Omental fat pad (tissue), 4 donors: ENCODE results near the gene ZNF862. TPM values are rescaled to one million over a fixed set of nuclear protein-coding genes. Genes with fewer than 3 reads are reported as not detected.

Source experiments
- ATAC-seq: fragments of 150-250 bp; one replicate; pipeline ENCODE4 v1.9.1; 2016; ENCODE audit warnings: mild to moderate bottlenecking, moderate library complexity; ENCODE audit not compliant: low FRiP score
- DNase-seq: peaks from one replicate; pipeline ENCODE4 v3.0.0-alpha.2; 2019; ENCODE audit warnings: low spot score
- CTCF ChIP-seq, 3 donors: fragments of 450-650 bp; IDR thresholded peaks; one replicate each; pipeline ENCODE4 v1.5.1; 2016 to 2017; ENCODE audit warnings: antibody characterized with exemption in 3 of 3, mild to moderate bottlenecking in 3 of 3, moderate library complexity in 2 of 3
- total RNA-seq, 4 donors: library from RNA; depleted of rRNA; stranded (reverse); fragments of >200 nt; gene quantifications; one replicate each; pipeline ENCODE4 v1.1.0, GENCODE V29; 2016

ZNF862 gene
- total RNA-seq, 4 donors from 2014 or later, result 4.4 to 20.6 (median 10.4) TPM

DNA sequence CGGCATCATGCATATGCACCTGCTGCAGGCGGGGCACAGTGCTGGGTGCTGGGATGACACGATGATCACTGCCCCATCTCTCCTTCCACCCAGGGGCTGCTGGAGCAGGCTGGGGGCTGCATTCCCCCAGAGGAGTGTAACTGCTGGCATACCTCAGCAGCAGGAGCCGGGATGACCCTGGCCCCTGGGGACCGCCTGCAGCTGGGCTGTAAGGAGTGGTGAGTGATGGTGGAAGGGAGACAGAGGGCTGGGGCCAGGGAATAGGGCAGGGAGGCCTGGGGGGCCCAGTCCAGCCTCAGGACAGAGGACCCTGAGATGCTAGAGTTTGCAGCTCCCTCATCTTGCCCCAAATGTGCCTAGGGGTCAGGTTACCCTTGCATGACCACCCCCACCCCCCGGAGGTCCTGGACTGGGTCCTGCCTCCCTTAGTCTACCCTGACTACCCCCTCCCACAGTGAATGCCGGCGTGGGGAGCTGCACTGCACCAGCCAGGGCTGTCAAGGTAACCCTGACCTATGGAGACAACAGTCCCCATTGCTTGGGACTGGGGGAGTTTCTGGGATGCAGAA is 14.5 kb upstream of the ZNF862 start:
- TF ChIP-seq CTCF (IDR thresholded peaks at IDR 0.05), result no peak
- DNase-seq, result no peak
- ATAC-seq, result no peak

- ATAC-seq (no peak), DNase-seq (no peak)
- TF ChIP-seq CTCF (IDR thresholded peaks at IDR 0.05), result no peak
These were observed 13.9 kb upstream of the ZNF862 start for GRCh38 chr7:149824301-149824741.

DNA sequence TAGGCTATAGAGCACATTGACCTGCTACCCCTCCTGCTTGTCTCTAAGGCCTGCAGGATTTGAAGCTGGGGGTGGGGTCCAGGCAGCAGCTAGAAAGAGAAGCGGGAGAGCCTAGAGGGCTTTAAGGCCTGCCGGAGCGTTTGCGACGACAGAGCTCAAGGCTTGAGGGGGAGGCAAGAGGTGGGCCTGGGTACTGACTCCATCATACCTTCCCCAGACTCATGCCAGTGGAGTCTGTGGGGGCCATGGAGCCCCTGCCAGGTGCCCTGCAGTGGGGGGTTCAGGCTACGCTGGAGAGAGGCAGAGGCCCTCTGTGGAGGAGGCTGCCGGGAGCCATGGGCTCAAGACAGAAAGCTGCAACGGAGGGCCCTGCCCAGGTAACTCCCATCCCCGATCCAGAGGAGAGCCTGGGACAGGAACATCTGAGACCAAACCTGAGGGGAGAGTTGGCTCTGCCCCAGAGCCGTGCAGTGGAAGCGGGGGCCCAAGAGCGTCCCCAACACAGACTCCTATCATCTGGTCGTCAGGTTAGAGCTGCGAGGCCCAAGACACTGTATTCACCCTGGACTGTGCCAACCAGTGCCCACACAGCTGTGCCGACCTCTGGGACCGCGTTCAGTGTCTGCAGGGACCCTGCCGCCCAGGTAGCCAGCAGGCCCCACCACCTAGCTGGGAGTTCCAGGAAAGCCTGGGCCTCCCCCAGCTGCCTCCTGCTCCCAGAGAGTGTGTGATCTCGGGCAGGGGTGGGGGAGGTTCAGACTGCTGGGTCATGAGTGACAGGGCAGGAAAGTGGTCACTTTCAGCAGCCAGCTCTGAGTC is 13.2 kb upstream of the ZNF862 start:
- no peak for DNase-seq
- ATAC-seq, result no peak
- TF ChIP-seq CTCF (IDR thresholded peaks at IDR 0.05), result no peak

DNA sequence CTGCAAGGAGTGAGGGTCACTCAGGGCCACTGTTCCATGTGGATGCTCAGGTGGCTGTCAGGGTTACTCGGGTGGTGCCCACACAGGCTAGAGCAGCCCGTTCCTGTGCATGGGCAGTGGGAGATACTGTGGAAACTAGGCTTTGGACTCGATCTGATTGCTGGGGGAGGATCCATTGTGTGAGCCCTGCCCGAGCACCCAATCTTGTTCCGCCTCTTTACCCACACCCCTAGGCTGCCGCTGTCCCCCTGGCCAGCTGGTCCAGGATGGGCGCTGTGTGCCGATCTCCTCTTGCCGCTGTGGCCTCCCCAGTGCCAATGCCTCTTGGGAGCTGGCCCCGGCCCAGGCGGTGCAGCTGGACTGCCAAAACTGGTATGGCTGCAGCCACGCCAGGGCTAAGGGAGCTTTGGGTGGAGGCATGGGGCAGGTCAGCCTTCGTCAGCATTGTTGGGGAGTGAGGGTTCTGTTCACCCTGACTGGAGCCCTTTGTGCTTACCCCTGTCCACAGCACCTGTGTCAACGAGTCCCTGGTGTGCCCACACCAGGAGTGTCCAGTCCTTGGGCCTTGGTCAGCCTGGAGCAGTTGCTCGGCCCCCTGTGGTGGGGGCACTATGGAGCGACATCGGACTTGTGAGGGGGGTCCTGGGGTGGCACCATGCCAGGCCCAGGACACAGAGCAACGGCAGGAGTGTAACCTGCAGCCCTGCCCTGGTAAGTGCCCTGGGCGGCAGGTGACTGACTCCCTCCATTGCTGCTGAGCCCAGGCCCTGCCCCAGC is 12.4 kb upstream of the ZNF862 start:
- no peak for TF ChIP-seq CTCF (IDR thresholded peaks at IDR 0.05)
- DNase-seq (no peak), ATAC-seq (no peak)

DNA sequence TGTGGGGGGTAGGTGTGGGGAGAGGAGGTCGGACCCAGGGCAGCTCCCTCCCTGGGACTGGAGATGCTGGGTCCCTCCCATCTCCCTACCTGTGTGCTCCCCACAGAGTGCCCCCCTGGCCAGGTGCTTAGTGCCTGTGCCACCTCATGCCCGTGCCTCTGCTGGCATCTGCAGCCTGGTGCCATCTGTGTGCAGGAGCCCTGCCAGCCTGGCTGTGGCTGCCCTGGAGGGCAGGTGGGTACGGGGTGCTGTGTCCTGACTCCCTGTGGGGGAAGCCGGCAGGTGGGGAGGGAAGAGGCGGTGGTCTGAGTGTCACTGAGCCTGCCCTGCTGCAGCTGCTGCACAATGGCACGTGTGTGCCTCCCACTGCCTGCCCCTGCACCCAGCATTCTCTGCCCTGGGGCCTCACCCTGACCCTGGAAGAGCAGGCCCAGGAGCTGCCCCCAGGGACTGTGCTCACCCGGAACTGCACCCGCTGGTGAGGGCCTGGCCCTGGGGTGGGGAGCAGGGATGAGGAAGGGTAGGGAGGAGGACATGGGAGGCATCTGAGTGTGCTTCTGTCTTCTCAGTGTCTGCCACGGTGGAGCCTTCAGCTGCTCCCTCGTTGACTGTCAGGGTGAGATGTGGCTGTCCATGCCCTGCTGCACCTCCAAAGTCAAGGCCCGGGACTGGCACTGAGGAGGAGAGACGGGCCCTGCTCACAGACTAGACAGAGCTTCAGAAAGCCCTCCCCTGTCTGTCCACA is 11.7 kb upstream of the ZNF862 start:
- DNase-seq (no peak), ATAC-seq (no peak)
- TF ChIP-seq CTCF (IDR thresholded peaks at IDR 0.05), result no peak

- ATAC-seq (no peak), DNase-seq (no peak)
- no peak for TF ChIP-seq CTCF (IDR thresholded peaks at IDR 0.05)
These were observed 10.8 kb upstream of the ZNF862 start for GRCh38 chr7:149827089-149827981.
